ENCODE data around the gene CFAP73. TPM values are rescaled to one million over a fixed set of nuclear protein-coding genes. Genes with fewer than 3 reads are reported as not detected.

The CFAP73 gene
- total RNA-seq, 4 donors from 2014 or later = 0.26 TPM; not detected in 3

GRCh38 chr12:113190761-113191160 lies 41.2 kb downstream of the CFAP73 start:
- no peaks in the 10 kb centered on the region for H3K27me3 ChIP-seq
- intact Hi-C loops (cut with DNase I) = no loop called here
- no peak overlapping the region for H3K27ac ChIP-seq
- WGBS, 2 donors = 69 to 100% methylated on average over 2 to 3 of the region's 4 CpGs
- no peak for TF ChIP-seq POLR2A (IDR thresholded peaks at IDR 0.05)
- TF ChIP-seq, protein P1, sequence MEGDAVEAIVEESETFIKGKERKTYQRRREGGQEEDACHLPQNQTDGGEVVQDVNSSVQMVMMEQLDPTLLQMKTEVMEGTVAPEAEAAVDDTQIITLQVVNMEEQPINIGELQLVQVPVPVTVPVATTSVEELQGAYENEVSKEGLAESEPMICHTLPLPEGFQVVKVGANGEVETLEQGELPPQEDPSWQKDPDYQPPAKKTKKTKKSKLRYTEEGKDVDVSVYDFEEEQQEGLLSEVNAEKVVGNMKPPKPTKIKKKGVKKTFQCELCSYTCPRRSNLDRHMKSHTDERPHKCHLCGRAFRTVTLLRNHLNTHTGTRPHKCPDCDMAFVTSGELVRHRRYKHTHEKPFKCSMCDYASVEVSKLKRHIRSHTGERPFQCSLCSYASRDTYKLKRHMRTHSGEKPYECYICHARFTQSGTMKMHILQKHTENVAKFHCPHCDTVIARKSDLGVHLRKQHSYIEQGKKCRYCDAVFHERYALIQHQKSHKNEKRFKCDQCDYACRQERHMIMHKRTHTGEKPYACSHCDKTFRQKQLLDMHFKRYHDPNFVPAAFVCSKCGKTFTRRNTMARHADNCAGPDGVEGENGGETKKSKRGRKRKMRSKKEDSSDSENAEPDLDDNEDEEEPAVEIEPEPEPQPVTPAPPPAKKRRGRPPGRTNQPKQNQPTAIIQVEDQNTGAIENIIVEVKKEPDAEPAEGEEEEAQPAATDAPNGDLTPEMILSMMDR (IDR thresholded peaks at IDR 0.05) = no peak
- H3K36me3 ChIP-seq = peaks cover 11 to 47% (median 13%) of the 10 kb centered on the region in 3 donors
- peaks cover 9 to 45% (median 31%) of the 10 kb centered on the region in 3 donors for H3K4me1 ChIP-seq
- no peak overlapping the region for H3K4me3 ChIP-seq
- H3K9me3 ChIP-seq = no peaks in the 10 kb centered on the region
- DNase-seq = no peak

DNA sequence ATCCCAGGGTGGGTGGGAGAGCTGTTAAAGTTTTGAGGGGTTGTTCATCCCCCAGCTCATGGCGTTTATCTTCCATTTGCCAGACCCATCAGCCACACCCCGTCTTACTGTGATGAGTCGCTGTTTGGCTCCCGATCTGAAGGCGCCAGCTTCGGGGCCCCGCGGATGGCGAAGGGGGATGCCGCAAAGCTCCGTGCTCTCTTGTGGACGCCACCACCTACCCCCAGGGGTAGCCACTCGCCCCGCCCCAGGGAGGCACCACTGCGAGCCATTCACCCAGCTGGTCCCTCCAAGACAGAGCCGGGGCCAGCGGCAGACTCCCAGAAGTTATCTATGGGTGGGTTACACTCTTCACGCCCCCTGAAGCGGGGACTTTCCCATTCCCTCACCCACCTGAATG lies 41.7 kb downstream of the CFAP73 start:
- Histone ChIP-seq H3K4me3 (no peak overlapping the region), H3K9me3 (no peaks in the 10 kb centered on the region), H3K27ac (no peak overlapping the region), H3K27me3 (no peaks in the 10 kb centered on the region), H3K36me3 (peaks cover 11 to 47% (median 13%) of the 10 kb centered on the region in 3 donors), H3K4me1 (peaks cover 4 to 40% (median 26%) of the 10 kb centered on the region in 3 donors)
- intact Hi-C loops (cut with DNase I) = no loop called here
- WGBS, 2 donors = 57% methylated on average over 2 of the region's 19 CpGs; no CpG with 5 or more reads in 1 of the 2 donors
- DNase-seq = no peak
- TF ChIP-seq, protein P1 (IDR thresholded peaks at IDR 0.05) = no peak
- TF ChIP-seq POLR2A (IDR thresholded peaks at IDR 0.05) = no peak

DNA sequence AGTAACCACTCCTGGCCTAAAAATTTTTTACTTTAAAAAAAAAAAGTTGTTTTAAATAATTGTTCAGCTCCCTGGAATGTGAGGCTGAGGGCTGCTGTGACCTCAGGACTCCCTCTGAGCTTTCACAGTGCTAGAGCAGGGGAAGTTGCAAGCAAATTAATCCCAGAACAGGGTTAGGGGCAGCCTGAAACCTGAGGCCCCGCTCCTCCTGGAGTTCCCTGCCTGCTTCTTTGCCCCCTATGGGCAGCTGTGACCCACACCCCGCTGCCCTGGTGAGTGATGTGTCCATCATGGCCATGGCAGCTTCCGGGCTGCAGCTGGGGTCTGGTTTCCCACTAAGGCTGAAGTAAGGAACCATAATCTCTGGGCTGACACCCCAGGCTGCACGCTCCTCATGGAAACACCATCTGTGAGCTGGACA lies 45.5 kb downstream of the CFAP73 start:
- no peak for TF ChIP-seq POLR2A (IDR thresholded peaks at IDR 0.05)
- TF ChIP-seq, protein P1 (IDR thresholded peaks at IDR 0.05) = no peak
- H3K4me1 ChIP-seq = peaks cover 0 to 24% (median 11%) of the 10 kb centered on the region in 3 donors
- H3K27ac ChIP-seq = no peak overlapping the region
- no peaks in the 10 kb centered on the region for H3K27me3 ChIP-seq
- intact Hi-C loops (cut with DNase I) = no loop called here
- H3K36me3 ChIP-seq = peaks cover 11 to 32% (median 13%) of the 10 kb centered on the region in 3 donors
- WGBS, 2 donors = 78 to 95% methylated on average over 2 to 3 of the region's 4 CpGs
- no peak for DNase-seq
- no peaks in the 10 kb centered on the region for H3K9me3 ChIP-seq
- H3K4me3 ChIP-seq = no peak overlapping the region

DNA sequence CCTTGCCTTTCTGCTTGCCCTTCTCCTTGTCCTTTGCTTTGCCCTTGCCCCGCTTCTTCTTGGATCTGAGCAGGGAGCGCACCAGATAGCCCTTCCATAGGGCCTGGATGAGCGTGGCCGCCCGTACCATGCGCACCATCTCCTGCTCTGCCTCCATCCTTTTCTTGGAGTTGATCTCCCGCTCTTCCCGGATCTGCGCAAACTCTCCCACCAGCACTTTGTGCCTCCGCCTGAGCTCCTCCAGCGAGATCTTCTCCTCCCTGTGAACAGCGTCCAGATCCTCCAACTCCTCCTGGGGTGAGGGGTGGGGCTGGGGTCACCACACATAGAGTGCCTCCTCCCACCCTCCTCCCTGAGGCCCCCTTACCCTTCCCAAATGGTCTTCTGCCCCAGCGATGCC lies 46.1 kb downstream of the CFAP73 start:
- H3K36me3 ChIP-seq = peaks cover 11 to 25% (median 13%) of the 10 kb centered on the region in 3 donors
- H3K27me3 ChIP-seq = no peaks in the 10 kb centered on the region
- peaks cover 0 to 24% (median 11%) of the 10 kb centered on the region in 3 donors for H3K4me1 ChIP-seq
- no peaks in the 10 kb centered on the region for H3K9me3 ChIP-seq
- H3K27ac ChIP-seq = no peak overlapping the region
- intact Hi-C loops (cut with DNase I) = no loop called here
- no peak overlapping the region for H3K4me3 ChIP-seq
- TF ChIP-seq POLR2A (IDR thresholded peaks at IDR 0.05) = no peak
- TF ChIP-seq, protein P1 (IDR thresholded peaks at IDR 0.05) = no peak
- WGBS, 2 donors = 92 to 95% methylated on average over 13 of the region's 13 CpGs
- no peak for DNase-seq

GRCh38 chr12:113196582-113196981 lies 47.1 kb downstream of the CFAP73 start:
- H3K27ac ChIP-seq = no peak overlapping the region
- WGBS, 2 donors = 14 to 56% methylated on average over 1 to 3 of the region's 7 CpGs
- TF ChIP-seq POLR2A (IDR thresholded peaks at IDR 0.05) = no peak
- TF ChIP-seq, protein P1 (IDR thresholded peaks at IDR 0.05) = no peak
- DNase-seq = no peak
- H3K4me3 ChIP-seq = no peak overlapping the region
- intact Hi-C loops (cut with DNase I) = no loop called here
- H3K36me3 ChIP-seq = peaks cover 6 to 16% (median 7%) of the 10 kb centered on the region in 3 donors
- H3K4me1 ChIP-seq = peaks cover 0 to 24% (median 11%) of the 10 kb centered on the region in 3 donors
- H3K27me3 ChIP-seq = no peaks in the 10 kb centered on the region
- no peaks in the 10 kb centered on the region for H3K9me3 ChIP-seq
